ENCODE data around the gene ANXA6. TPM values are rescaled to one million over a fixed set of nuclear protein-coding genes. Genes with fewer than 3 reads are reported as not detected.

Gene ANXA6
- 100 to 1,000 TPM in 3 of 4 donors, 10 to 100 TPM in 1; 91.6 to 164 (median 142) TPM for total RNA-seq

GRCh38 chr5:151157426-151158286 lies at the start of gene ANXA6:
TSS of gene ANXA6 (minus strand) at chr5:151157779. CDS start at chr5:151147901, 9,878 bp downstream.
- Histone ChIP-seq H3K27ac (peak within 1 kb of the TSS; percentile 97 to 98 (median 98)), H3K36me3 (no peaks in the 10 kb centered on the region), H3K27me3 (no peaks in the 10 kb centered on the region), H3K9me3 (no peaks in the 10 kb centered on the region), H3K4me1 (peaks cover 34 to 38% of the 10 kb centered on the region in 2 donors), H3K4me3 (peak within 1 kb of the TSS; percentile 90 to 98 (median 92))
- DNase-seq (peak; percentile 84 to 88), ATAC-seq (peak; percentile 91 to 92)
- in situ Hi-C loops (cut with MboI; ENCODE audit: low sequenced_read_pairs in 4 of 4) = no loop called here
- intact Hi-C loops (cut with DNase I; ENCODE audit: low total_unique reads) = loop anchor here (1.0 to 2.0 kb wide), 2 partner anchors 17 to 95 kb away; no protein-coding TSS in a partner anchor
- TF ChIP-seq POLR2A (IDR thresholded peaks at IDR 0.05) (peak; percentile 56 to 76), CTCF (IDR thresholded peaks at IDR 0.05 in 4 of 5, conservative IDR thresholded peaks at IDR 0.05 in 1 of 5) (no peak)

GRCh38 chr5:151205411-151205810 lies 47.8 kb upstream of the ANXA6 start:
- intact Hi-C loops (cut with DNase I; ENCODE audit: low total_unique reads) (no loop called here), in situ Hi-C loops (cut with MboI; ENCODE audit: low sequenced_read_pairs in 4 of 4) (no loop called here)
- no peak for ATAC-seq
- TF ChIP-seq CTCF (IDR thresholded peaks at IDR 0.05 in 4 of 5, conservative IDR thresholded peaks at IDR 0.05 in 1 of 5) (no peak), POLR2A (IDR thresholded peaks at IDR 0.05) (no peak)
- no peaks in the 10 kb centered on the region for H3K27me3 ChIP-seq
- DNase-seq = no peak
- H3K36me3 ChIP-seq = peaks cover 0 to 13% of the 10 kb centered on the region in 2 donors
- H3K4me3 ChIP-seq = no peak overlapping the region
- no peak overlapping the region for H3K27ac ChIP-seq
- H3K4me1 ChIP-seq = peaks cover 26 to 32% of the 10 kb centered on the region in 2 donors
- H3K9me3 ChIP-seq = no peaks in the 10 kb centered on the region

GRCh38 chr5:151204051-151204450 lies 46.5 kb upstream of the ANXA6 start:
- Histone ChIP-seq H3K36me3 (peaks cover 0 to 27% of the 10 kb centered on the region in 2 donors), H3K27me3 (no peaks in the 10 kb centered on the region), H3K9me3 (no peaks in the 10 kb centered on the region), H3K27ac (peak overlapping the region in 1 of 4 donors; percentile 26), H3K4me1 (peaks cover 14 to 24% of the 10 kb centered on the region in 2 donors), H3K4me3 (no peak overlapping the region)
- intact Hi-C loops (cut with DNase I; ENCODE audit: low total_unique reads) (no loop called here), in situ Hi-C loops (cut with MboI; ENCODE audit: low sequenced_read_pairs in 4 of 4) (no loop called here)
- ATAC-seq = no peak
- no peak for TF ChIP-seq CTCF (IDR thresholded peaks at IDR 0.05 in 4 of 5, conservative IDR thresholded peaks at IDR 0.05 in 1 of 5)
- TF ChIP-seq POLR2A (IDR thresholded peaks at IDR 0.05) = no peak
- no peak for DNase-seq

GRCh38 chr5:151202381-151203139 lies 45.0 kb upstream of the ANXA6 start:
- Histone ChIP-seq H3K36me3 (peaks cover 0 to 40% of the 10 kb centered on the region in 2 donors), H3K4me1 (peaks cover 4 to 9% of the 10 kb centered on the region in 2 donors), H3K9me3 (no peaks in the 10 kb centered on the region), H3K4me3 (no peak overlapping the region), H3K27me3 (no peaks in the 10 kb centered on the region), H3K27ac (peak overlapping the region; percentile 25 to 56 (median 35))
- peak in 1 of 2 donors; percentile 60 for ATAC-seq
- TF ChIP-seq POLR2A (IDR thresholded peaks at IDR 0.05) (no peak), CTCF (IDR thresholded peaks at IDR 0.05 in 4 of 5, conservative IDR thresholded peaks at IDR 0.05 in 1 of 5) (no peak)
- in situ Hi-C loops (cut with MboI; ENCODE audit: low sequenced_read_pairs in 4 of 4) (no loop called here), intact Hi-C loops (cut with DNase I; ENCODE audit: low total_unique reads) (no loop called here)
- no peak for DNase-seq

All from gastrocnemius medialis (tissue), 4 donors.